Adrenal gland (tissue), 12 donors: Measurements from ENCODE around the gene SLC9A9. TPM values are rescaled to one million over a fixed set of nuclear protein-coding genes. Genes with fewer than 3 reads are reported as not detected.

Experiments used
- DNase-seq, 7 donors: peaks; one replicate each; pipeline ENCODE4 v3.0.0-alpha.2; 2019 to 2020
- H3K27ac ChIP-seq, 5 donors: fragments of 200-600 bp; sonication (generic) in 4 of 5; 1 replicate in 3 of 5; 2 replicates in 2 of 5; pipeline versions ENCODE4 v1.5.1 to v1.8.0; 2016 to 2020; ENCODE audit warnings: mild to moderate bottlenecking in 1 of 5
- H3K27me3 ChIP-seq: fragments of 200-600 bp; 2 replicates; pipeline ENCODE4 v1.8.0; 2021
- H3K36me3 ChIP-seq, 2 donors: fragments of 200-600 bp; replicated peaks in 1 of 2; 1 replicate in 1 of 2; 2 replicates in 1 of 2; pipeline versions ENCODE4 v1.5.1 to v1.8.0; 2018 to 2022
- H3K4me1 ChIP-seq, 2 donors: fragments of 200-600 bp; replicated peaks in 1 of 2; 1 replicate in 1 of 2; 2 replicates in 1 of 2; pipeline versions ENCODE4 v1.5.1 to v1.8.0; 2018 to 2021
- H3K4me3 ChIP-seq, 4 donors: fragments of 200-600 bp; sonication (generic) in 3 of 4; one replicate each; pipeline ENCODE4 v1.5.1; 2016 to 2018
- H3K9me3 ChIP-seq, 3 donors: fragments of 200-600 bp; sonication (generic) in 1 of 3; replicated peaks in 1 of 3; 1 replicate in 2 of 3; 2 replicates in 1 of 3; pipeline versions ENCODE4 v1.5.1 to v1.8.0; 2016 to 2021
- CTCF ChIP-seq, 6 experiments: fragments of 450-650 bp in 4 of 6; fragments of 200-600 bp in 2 of 6; sonication (generic) in 1 of 6; IDR thresholded peaks; 1 replicate in 5 of 6; 2 replicates in 1 of 6; pipeline versions ENCODE4 v1.5.1 to v1.8.0; 2016 to 2021; ENCODE audit warnings: antibody characterized with exemption in 6 of 6, mild to moderate bottlenecking in 2 of 6, moderate library complexity in 1 of 6
- POLR2A ChIP-seq, 2 donors: fragments of 450-650 bp; IDR thresholded peaks; one replicate each; pipeline ENCODE4 v1.6.1; 2017; ENCODE audit warnings: antibody characterized with exemption in 2 of 2, mild to moderate bottlenecking in 2 of 2, moderate library complexity in 1 of 2
- WGBS, 4 donors: extraction: QIAGEN DNeasy Blood & Tissue Kit in 2 of 4; methylation state at CpG; one replicate each; pipeline versions ENCODE4 v1.1.5 to v1.1.7; 2013 to 2017; 5-methylcytosine and 5-hydroxymethylcytosine counted together
- intact Hi-C, 2 donors: fragments of 100-400 bp; cut with DNase I; formaldehyde crosslinking; loops; one replicate each; pipeline versions ENCODE4 v1.14.1 to v1.15.0; 2022 to 2023
- polyA plus RNA-seq, 3 donors: library from polyadenylated mRNA; stranded (reverse); fragments of 200-250 nt in 2 of 3; fragments of 350-450 nt in 1 of 3; fragmentation: Illumina TruSeq in 1 of 3; extraction: RNeasy Lipid Tissue Mini Kit (QIAGEN cat#74804) in 1 of 3; gene quantifications; one replicate each; pipeline ENCODE4 v1.2.3, GENCODE V29; 2013 to 2014
- total RNA-seq, 9 donors: library from RNA; depleted of rRNA in 4 of 9; stranded (reverse); fragments of >200 nt in 4 of 9; fragments of 120-200 nt in 1 of 9; fragmentation: NEBNext Ultra II Directional in 1 of 9; extraction: Animal tissue kit (Norgen Biotek cat#: 25700) in 1 of 9; gene quantifications; one replicate each; pipeline versions ENCODE4 v1.1.0 to v1.2.4, GENCODE V29; 2013 to 2023
- donor health status: healthy with polysubstance abuse.
- donor health status: Bipolar disorder and iron deficiency.
- donor health status: DM: yes; HTN: yes; CAD: no.
- donor health status: DM: no; HTN: no; CAD: no.
- donor health status: DM: no; HTN: no; CAD: no.
- donor health status: DM: yes; HTN: yes; CAD: no.

The SLC9A9 gene
- total and polyA plus RNA-seq, 12 donors, result 4.2 to 23.7 (median 13.5) TPM

- intact Hi-C loops, result no loop called here
- no peak for DNase-seq
- no peaks in the 10 kb centered on the region for H3K36me3 ChIP-seq
- no peak for TF ChIP-seq CTCF (IDR thresholded peaks at IDR 0.05)
- no peak for TF ChIP-seq POLR2A (IDR thresholded peaks at IDR 0.05)
- 51 to 66% (median 64%) methylated on average over 3 of the region's 3 CpGs for WGBS, 4 donors
- no peaks in the 10 kb centered on the region for H3K9me3 ChIP-seq
- H3K4me1 ChIP-seq, result peaks cover 11 to 19% of the 10 kb centered on the region in 2 donors
- no peaks in the 10 kb centered on the region for H3K27me3 ChIP-seq
- H3K4me3 ChIP-seq, result no peak overlapping the region
- H3K27ac ChIP-seq, result no peak overlapping the region
These were observed 35.8 kb downstream of the SLC9A9 start for GRCh38 chr3:143812481-143812880.

- Histone ChIP-seq H3K27me3 (no peaks in the 10 kb centered on the region), H3K4me1 (peaks cover 11 to 19% of the 10 kb centered on the region in 2 donors), H3K9me3 (no peaks in the 10 kb centered on the region), H3K36me3 (no peaks in the 10 kb centered on the region), H3K4me3 (no peak overlapping the region), H3K27ac (no peak overlapping the region)
- intact Hi-C loops, result no loop called here
- TF ChIP-seq POLR2A (IDR thresholded peaks at IDR 0.05), result no peak
- no peak for TF ChIP-seq CTCF (IDR thresholded peaks at IDR 0.05)
- peak in 6 of 7 donors; percentile 28 to 65 (median 36) for DNase-seq
- 71 to 77% (median 73%) methylated on average over 8 of the region's 8 CpGs for WGBS, 4 donors
These were observed 36.7 kb downstream of the SLC9A9 start for GRCh38 chr3:143811602-143812001.

GRCh38 chr3:143810953-143811265, 37.4 kb downstream of the SLC9A9 start:
- intact Hi-C loops, result no loop called here
- no peak overlapping the region for H3K4me3 ChIP-seq
- H3K27ac ChIP-seq, result peak overlapping the region in 1 of 5 donors; percentile 14
- no peak for TF ChIP-seq POLR2A (IDR thresholded peaks at IDR 0.05)
- TF ChIP-seq CTCF (IDR thresholded peaks at IDR 0.05), result no peak
- no peaks in the 10 kb centered on the region for H3K9me3 ChIP-seq
- no peaks in the 10 kb centered on the region for H3K36me3 ChIP-seq
- H3K27me3 ChIP-seq, result no peaks in the 10 kb centered on the region
- no peak for DNase-seq
- H3K4me1 ChIP-seq, result peaks cover 11 to 19% of the 10 kb centered on the region in 2 donors
- WGBS, 4 donors, result 74 to 83% (median 80%) methylated on average over 2 of the region's 2 CpGs

- TF ChIP-seq CTCF (IDR thresholded peaks at IDR 0.05) (no peak), POLR2A (IDR thresholded peaks at IDR 0.05) (no peak)
These were observed 37.9 kb downstream of the SLC9A9 start for GRCh38 chr3:143810166-143810952.

More at GRCh38 chr3:143810166-143810952, 37.9 kb downstream of the SLC9A9 start:
- peak overlapping the region in 1 of 5 donors; percentile 14 for H3K27ac ChIP-seq
- intact Hi-C loops, result no loop called here
- DNase-seq, result no peak
- H3K9me3 ChIP-seq, result no peaks in the 10 kb centered on the region
- peaks cover 11 to 19% of the 10 kb centered on the region in 2 donors for H3K4me1 ChIP-seq
- H3K36me3 ChIP-seq, result no peaks in the 10 kb centered on the region
- 80 to 86% (median 82%) methylated on average over 2 of the region's 2 CpGs for WGBS, 4 donors
- no peaks in the 10 kb centered on the region for H3K27me3 ChIP-seq
- no peak overlapping the region for H3K4me3 ChIP-seq
